ENCODE results near the gene STRN4. TPM values are rescaled to one million over a fixed set of nuclear protein-coding genes. Genes with fewer than 3 reads are reported as not detected.

STRN4 gene
- total RNA-seq, 4 donors from 2014 or later: 77.4 to 127 (median 87.4) TPM

DNA sequence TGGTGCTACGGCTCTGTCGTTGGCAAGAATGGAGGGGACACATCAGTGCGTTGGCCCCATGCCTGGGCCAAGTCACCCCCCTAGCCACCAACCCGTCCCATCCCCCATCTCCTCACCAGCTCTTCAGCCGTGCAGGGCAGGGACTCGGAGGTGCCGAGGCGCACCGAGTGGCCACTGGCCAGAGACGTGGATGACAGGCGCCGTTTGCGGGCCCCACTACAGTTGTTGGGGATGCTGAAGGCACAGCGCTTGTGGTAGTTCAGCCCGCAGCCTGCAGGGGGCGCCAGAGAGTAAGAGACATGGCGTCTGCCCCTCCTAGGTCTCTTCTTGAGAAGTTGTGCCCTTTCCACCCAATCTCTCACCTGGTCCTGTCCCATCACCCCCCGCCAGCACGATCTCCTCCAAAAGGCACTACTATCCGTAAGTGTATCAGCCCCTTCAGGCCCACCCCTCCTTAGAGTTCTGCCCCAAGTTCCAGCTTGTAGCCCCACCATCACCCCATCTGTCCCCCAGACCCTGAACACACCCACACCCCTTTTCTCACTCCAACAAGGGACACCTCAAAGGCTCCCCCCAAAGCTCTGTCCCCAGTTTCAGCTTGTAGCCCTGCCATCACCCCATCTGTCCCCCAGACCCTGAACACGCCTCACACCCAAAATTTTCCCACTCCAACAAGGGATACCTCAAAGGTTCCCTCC is 41.7 kb downstream of the STRN4 start:
- peaks cover 8 to 91% (median 17%) of the 10 kb centered on the region in 3 donors for H3K36me3 ChIP-seq
- TF ChIP-seq, protein P1, sequence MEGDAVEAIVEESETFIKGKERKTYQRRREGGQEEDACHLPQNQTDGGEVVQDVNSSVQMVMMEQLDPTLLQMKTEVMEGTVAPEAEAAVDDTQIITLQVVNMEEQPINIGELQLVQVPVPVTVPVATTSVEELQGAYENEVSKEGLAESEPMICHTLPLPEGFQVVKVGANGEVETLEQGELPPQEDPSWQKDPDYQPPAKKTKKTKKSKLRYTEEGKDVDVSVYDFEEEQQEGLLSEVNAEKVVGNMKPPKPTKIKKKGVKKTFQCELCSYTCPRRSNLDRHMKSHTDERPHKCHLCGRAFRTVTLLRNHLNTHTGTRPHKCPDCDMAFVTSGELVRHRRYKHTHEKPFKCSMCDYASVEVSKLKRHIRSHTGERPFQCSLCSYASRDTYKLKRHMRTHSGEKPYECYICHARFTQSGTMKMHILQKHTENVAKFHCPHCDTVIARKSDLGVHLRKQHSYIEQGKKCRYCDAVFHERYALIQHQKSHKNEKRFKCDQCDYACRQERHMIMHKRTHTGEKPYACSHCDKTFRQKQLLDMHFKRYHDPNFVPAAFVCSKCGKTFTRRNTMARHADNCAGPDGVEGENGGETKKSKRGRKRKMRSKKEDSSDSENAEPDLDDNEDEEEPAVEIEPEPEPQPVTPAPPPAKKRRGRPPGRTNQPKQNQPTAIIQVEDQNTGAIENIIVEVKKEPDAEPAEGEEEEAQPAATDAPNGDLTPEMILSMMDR (IDR thresholded peaks at IDR 0.05): peak; percentile 90 to 99 (median 94)
- TF ChIP-seq POLR2A (IDR thresholded peaks at IDR 0.05): no peak
- no peak overlapping the region for H3K4me3 ChIP-seq
- H3K27ac ChIP-seq: no peak overlapping the region
- 34 to 42% methylated on average over 16 to 20 of the region's 21 CpGs for WGBS, 2 donors
- no peaks in the 10 kb centered on the region for H3K27me3 ChIP-seq
- no peaks in the 10 kb centered on the region for H3K9me3 ChIP-seq
- no peaks in the 10 kb centered on the region for H3K4me1 ChIP-seq
- peak; percentile 69 to 91 for DNase-seq (ENCODE audit: low spot score in 2 of 2)

DNA sequence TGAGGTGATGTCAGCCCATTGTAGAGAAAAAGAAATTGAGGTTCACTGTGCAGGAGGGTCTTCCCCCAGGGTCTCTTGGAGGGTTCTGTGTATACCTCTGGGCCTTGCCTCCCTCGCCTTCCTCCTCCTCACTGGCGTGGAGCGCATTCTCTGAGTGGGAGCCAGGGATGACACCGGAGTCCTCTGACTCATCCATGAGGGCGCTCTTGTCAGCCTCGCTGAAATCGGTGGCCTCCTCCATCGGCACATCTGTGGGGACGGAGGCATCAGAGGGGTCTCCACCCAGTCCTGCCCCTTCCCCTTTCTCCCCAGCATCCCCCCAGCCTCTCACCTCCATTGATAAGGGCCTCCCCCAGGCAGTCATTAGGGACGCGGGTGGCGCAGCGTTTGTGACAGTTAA is 45.5 kb downstream of the STRN4 start:
- TF ChIP-seq, protein P1 (IDR thresholded peaks at IDR 0.05): no peak
- no peak for TF ChIP-seq EP300 (IDR thresholded peaks at IDR 0.05)
- no peak for TF ChIP-seq POLR2A (IDR thresholded peaks at IDR 0.05)
- Histone ChIP-seq H3K9me3 (no peaks in the 10 kb centered on the region), H3K4me1 (peaks cover 0 to 13% (median 0%) of the 10 kb centered on the region in 4 donors), H3K36me3 (peaks cover 4 to 86% (median 18%) of the 10 kb centered on the region in 3 donors), H3K27ac (no peak overlapping the region), H3K27me3 (no peaks in the 10 kb centered on the region), H3K4me3 (no peak overlapping the region)
- no peak for DNase-seq (ENCODE audit: low spot score in 2 of 2)
- 85 to 91% methylated on average over 13 of the region's 13 CpGs for WGBS, 2 donors

DNA sequence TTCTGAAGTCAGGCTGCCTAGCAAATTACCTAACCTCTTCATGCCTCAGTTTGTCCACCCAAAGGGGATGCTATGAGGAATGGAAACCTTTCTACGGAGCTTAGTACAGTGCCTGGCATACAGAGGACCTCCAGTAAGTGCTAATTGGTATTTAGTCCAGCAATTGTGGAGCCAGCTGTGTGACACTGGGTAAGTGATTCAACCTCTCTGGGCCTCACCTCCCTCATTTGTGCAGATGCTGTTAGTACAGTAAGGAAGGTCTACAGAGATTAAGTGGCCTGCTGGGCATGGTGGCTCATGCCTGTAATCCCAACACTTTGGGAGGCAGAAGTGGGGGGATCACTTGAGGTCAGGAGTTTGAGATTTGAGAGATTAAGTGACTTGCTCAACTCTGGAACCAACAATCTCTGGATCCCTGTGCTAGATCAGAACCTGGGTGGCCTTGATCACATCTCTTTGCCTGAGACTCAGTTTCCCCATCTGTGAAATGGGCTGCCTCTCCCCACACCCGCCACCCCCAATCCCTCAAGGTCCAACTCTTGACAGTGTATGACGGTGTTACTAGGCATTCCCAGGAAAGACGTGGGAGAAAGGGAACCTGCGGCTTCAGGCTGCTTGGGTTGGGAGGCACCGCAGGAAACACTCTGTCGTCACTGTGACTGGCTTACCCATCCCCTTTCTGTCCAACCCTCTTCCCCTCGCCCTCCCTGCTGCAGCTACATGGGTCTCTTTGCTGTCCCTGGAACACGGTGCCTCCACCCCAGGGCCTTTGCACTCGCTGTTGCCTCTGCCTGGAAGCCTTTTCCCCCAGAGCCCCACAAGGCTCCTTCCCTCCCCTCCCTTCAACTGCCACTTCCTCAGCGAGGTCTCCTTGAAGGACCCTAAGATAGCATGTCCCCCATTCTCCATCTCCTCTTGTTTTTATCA is 47.6 kb downstream of the STRN4 start:
- Histone ChIP-seq H3K27ac (peak overlapping the region in 3 of 4 donors; percentile 7 to 72 (median 64)), H3K27me3 (no peaks in the 10 kb centered on the region), H3K9me3 (no peaks in the 10 kb centered on the region), H3K4me1 (peaks cover 0 to 13% (median 0%) of the 10 kb centered on the region in 4 donors), H3K36me3 (peaks cover 4 to 94% (median 35%) of the 10 kb centered on the region in 3 donors), H3K4me3 (no peak overlapping the region)
- DNase-seq (ENCODE audit: low spot score in 2 of 2): no peak
- WGBS, 2 donors: 93 to 94% methylated on average over 10 to 11 of the region's 11 CpGs
- no peak for TF ChIP-seq POLR2A (IDR thresholded peaks at IDR 0.05)
- TF ChIP-seq EP300 (IDR thresholded peaks at IDR 0.05): no peak

DNA sequence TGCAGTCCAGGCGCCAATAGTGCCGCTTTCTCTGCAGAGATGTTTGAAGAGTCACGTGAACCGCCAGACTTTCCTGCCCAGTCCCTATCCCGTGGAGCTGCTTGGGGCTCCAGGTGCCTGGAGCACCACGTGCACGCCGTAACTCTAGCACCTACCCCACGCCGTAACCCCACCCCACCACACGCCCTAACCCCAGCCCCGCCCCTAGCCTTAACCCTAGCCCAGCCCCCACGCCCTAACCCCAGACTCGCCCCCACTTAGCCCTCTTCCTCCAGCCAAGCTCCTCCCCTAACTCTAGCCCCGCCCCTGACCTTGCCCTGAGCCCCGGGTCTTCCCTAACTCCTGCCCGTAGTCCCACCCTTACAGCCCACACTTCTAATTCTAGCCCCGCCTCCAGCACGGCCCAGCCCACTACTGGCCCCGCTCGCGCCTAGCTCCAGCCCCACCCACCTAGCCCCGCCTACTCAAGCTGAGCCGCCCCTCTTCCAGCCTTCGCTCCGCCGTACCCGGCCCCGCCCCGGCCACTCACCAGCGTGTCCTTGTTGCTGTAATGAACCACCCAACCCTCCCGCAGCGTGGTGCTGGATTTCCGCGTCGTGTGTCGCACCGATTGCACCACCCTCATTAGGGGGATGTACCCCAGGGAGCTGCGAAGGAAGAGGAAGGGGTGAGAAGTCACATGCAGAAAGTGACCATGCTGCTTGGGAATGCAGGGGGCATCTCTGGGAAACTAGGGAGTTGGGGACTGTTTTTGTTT is 48.9 kb downstream of the STRN4 start:
- Histone ChIP-seq H3K4me3 (peak overlapping the region in 2 of 4 donors; percentile 26 to 32), H3K4me1 (peaks cover 0 to 13% (median 0%) of the 10 kb centered on the region in 4 donors), H3K27me3 (no peaks in the 10 kb centered on the region), H3K9me3 (no peaks in the 10 kb centered on the region), H3K36me3 (peaks cover 1 to 94% (median 47%) of the 10 kb centered on the region in 3 donors), H3K27ac (peak overlapping the region in 3 of 4 donors; percentile 7 to 72 (median 64))
- TF ChIP-seq POLR2A (IDR thresholded peaks at IDR 0.05) (no peak), EP300 (IDR thresholded peaks at IDR 0.05) (no peak)
- TF ChIP-seq, protein P1 (IDR thresholded peaks at IDR 0.05): no peak
- 28 to 34% methylated on average over 36 to 38 of the region's 39 CpGs for WGBS, 2 donors
- peak; percentile 79 to 84 for DNase-seq (ENCODE audit: low spot score in 2 of 2)

DNA sequence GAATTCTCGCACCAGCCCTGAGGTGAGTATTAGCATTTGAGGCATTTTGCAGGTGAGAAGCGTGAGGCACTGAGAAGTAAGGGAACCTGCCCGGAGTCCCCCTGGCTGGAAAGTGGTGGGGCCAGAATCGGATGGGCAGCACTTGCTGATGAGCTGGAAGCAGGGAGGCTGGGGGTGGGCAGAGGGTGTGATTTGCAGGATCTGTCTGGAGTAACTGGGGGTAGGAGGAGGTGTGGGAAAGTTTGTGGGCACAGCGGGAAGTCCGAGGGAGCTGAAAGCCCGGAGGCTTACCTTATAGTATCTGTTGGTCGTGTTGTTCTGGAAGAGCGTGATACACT is 49.4 kb downstream of the STRN4 start:
- 72 to 73% methylated on average over 9 of the region's 9 CpGs for WGBS, 2 donors
- Histone ChIP-seq H3K9me3 (no peaks in the 10 kb centered on the region), H3K36me3 (peaks cover 0 to 94% (median 52%) of the 10 kb centered on the region in 3 donors), H3K27me3 (no peaks in the 10 kb centered on the region), H3K27ac (peak overlapping the region in 1 of 4 donors; percentile 72), H3K4me3 (peak overlapping the region in 1 of 4 donors; percentile 32), H3K4me1 (peaks cover 0 to 13% (median 0%) of the 10 kb centered on the region in 4 donors)
- DNase-seq (ENCODE audit: low spot score in 2 of 2): no peak
- TF ChIP-seq EP300 (IDR thresholded peaks at IDR 0.05) (no peak), POLR2A (IDR thresholded peaks at IDR 0.05) (no peak)
- TF ChIP-seq, protein P1 (IDR thresholded peaks at IDR 0.05): no peak

All from tibial nerve (tissue), 4 donors.